D341Med (cell line): ENCODE results near the gene SH3BP1.

Source experiments
- DNase-seq: peaks from one replicate; pipeline ENCODE4 v3.0.0; 2012; ENCODE audit warnings: low spot score

Gene SH3BP1

DNA sequence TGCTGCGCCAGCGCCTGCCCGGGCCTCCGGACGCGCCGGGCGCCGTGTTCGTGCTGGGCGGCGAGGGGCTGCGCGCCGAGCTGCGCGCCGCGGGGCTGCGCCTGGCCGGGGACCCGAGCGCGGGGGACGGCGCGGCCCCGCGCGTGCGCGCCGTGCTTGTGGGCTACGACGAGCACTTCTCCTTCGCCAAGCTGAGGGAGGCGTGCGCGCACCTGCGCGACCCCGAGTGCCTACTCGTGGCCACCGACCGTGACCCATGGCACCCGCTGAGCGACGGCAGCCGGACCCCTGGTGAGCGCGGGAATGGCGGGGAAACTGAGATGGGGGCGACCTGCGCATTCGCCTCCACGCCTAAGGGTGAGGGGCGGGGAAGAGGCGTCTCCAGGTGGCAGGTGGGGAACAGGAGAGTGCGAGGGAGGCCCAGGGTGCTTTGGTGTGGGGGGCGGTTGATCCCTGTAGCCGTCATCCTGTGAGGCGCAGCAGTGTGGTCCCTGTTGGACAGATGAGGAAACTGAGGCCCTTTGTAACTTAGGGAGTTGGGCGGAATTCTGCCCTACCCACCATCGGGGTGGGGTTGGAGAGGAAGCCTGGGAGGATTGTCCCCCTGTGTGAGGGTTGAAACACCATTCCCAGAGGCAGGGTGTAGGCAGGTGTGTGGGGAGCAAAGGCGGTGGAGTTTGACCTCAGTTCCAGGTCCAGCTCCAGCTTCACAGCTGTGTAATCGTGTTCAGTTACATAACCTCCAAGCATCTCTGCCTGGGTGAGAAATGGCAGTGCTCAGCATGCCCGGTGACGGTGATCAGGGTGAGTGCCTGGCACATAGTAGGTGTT lies 19.8 kb downstream of the SH3BP1 start:
- DNase-seq, result peak; percentile 72

DNA sequence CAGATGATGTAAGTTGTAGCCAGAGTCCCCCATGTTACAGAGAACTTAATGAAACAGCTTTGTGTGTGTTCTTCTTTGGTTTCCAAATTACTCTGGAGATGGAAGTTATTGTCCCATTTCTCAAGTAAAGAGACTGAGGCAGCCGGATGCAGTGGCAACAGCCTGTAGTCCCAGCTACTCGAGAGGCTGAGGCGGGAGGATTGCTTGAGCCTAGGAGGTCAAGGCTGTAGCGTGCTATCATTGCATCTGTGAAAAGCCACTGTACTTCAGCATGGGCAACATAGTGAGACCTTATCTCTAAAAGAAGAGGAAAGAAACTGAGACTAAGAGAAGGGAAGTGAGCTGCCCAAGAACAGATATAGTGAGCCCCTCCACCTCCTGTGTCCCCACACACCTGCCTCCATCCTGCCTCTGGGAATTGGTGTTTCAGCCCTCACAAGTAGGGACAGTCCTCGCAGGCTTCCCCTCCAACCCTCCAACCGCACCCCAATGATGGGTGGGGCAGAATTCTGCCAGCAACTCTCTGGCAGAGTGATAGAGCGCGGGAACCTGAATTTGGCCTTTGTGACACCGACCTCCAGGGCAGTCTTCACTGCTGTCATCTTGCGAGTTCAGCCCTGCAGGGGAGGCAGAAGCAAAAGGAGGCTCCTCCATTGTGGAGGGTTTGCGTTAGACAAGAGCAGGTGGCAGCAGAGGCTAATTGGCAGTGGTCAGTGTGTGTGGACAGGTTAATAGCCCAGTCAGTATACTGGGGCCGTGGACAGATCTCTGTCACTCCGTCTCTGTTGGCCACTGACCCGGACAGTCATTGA lies 20.6 kb downstream of the SH3BP1 start:
- DNase-seq, result no peak

DNA sequence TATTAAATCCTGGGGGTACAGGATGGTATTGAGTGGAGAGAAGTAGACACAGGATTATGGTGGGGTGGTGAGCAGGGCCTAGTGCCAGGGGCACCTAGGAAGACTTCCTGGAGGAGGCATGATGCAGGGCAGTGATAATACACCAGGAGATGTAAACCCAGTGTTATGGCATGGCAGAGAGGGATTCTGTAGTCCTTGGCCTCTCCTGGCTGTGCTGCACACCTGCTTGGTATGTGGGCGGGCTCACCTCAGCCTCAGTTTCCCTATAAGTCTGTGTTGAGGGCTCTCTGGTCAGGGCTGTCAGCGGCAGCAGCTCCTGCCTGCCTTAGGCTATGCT lies 21.2 kb downstream of the SH3BP1 start:
- no peak for DNase-seq

DNA sequence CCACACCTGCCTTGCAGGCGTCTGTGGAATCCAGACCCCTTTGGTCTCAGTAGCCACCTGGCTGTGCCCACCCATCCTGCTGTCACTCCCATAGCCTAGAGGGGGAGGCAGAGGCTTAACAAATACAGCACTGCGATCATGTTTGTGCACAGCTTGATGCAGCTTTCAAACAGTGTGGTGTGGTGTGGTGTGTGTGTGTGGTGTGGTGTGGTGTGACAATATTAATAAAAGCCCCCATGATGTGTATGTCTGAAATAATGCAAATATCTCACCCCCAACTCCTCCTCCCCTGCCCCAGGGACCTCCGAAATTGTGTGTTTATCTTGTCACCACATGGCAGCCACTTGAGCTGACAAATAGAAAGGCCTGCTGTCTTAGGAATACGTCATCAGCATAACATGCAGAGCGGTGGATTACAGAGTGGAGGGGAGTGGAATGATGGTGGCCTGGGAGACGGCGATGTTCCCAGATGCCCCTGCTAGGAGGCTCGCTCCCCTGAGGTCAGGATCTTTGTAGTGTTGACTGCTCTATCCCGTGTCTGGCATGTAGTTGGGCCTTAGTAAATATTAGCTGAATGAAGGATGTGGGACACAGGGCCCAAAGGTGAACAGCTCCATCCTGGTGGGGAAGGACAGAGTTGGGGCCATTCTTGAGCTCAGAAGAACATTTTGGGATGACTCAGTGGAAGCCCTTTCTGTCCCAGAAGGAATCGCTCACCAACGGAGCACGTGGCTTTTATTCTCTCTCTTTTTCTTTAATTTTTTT lies 21.9 kb downstream of the SH3BP1 start:
- peak; percentile 81 for DNase-seq

DNA sequence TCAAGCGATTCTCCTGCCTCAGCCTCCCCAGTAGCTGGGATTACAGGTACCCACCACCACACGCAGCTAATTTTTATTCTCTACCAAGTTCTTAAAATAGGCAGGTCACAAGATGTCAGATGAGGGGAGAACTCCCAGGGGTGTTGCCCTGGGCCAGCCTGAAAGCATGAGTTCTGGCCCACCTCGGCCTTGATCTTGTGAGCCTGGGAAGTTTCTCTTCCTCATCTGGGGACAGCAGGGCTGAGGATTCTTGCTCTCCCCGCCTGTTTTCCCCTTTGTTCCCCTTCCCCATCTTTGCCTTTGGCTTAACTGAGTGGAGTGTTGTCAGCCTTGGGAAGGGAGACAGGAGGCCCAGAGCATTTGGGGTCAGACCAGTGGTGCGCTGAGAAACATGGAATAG lies 22.6 kb downstream of the SH3BP1 start:
- DNase-seq, result no peak

DNA sequence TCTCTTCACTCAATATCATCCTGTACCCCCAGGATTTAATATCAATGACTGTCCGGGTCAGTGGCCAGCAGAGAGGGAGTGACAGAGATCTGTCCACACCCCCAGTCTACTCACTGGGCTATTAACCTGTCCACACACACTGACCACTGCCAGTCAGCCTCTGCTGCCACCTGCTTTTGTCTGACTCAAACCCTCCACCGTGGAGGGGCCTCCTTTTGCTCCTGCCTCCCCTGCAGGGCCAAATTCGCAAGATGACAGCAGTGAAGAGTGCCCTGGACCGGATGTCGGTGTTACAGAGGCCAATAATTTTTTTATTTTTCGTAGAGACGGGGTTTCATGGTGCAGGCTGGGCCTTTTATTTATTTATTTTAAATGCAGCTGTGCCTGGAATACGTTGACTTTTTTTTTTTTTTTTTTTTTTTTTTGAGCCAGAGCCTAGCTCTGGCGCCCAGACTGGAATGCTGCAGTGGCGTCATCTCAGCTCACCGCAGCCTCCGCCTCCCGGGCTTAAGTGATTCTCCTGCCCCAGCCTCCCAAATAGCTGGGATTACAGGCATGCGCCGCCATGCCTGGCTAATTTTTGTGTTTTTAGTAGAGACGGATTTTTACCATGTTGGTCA lies 24.2 kb downstream of the SH3BP1 start:
- no peak for DNase-seq

DNA sequence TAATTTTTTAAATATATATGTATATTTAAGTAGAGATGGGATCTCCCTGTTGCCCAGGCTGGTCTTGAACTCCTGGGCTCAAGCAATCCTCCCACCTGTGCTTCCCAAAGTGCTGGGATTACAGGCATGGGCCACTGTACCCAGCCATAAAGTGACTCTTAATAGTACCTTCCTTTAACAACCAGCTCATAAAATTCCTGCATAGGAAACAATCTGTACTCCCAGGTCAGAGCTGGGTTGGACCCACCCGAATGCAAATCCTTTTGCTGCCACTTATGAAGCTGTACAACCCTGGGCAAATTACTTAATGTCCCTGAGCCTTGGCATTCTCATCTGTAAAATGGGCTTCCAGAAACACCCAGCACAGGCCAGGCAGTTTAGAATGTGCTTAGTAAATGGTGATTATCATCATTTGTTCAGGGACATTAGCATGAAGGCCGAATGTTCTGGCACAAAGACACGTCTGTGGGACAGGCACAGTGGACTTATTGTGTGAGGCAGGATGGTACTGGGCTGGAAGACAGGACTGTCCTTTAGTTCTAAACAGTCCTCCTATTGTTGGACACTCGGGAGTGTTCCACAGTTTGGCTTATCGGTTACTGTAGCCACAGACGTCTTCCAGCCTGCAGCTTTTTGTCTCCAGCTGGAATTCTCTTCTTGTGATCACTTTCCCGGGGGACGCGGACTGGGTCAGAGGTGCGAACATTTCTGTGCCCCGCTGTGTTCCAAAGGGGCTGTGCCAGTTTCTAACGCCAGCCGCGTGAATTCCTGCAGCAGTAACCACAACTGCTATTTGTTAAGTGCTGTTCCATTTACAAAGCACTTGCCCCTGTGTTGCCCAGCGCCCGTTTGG lies 25.0 kb downstream of the SH3BP1 start:
- DNase-seq, result no peak

DNA sequence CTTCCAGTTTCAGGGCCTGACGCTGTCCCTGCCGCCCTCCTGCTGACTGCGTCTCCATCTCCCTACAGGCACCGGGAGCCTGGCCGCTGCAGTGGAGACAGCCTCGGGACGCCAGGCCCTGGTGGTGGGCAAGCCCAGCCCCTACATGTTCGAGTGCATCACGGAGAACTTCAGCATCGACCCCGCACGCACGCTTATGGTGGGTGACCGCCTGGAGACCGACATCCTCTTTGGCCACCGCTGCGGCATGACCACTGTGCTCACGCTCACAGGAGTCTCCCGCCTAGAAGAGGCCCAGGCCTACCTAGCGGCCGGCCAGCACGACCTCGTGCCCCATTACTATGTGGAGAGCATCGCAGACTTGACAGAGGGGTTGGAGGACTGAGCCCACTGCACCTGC lies 26.0 kb downstream of the SH3BP1 start:
- no peak for DNase-seq

DNA sequence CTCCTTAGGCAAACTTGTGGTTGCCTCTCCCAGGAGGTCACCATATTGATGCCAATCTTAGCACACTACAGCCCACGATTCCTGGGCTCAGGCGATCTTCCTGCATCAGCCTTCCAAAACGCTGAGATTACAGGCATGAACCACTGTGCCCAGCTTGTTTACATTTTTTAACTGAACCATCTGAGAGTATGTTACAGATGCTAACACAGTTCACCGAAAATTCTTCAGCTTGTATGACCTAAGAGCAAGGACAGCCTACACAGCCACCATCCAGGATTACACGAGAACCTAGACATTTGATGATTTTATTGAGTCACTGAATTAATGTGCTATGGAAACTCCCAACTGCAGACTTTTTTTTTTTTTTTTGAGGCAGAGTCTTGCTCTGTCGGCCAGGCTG lies 30.1 kb downstream of the SH3BP1 start:
- no peak for DNase-seq

DNA sequence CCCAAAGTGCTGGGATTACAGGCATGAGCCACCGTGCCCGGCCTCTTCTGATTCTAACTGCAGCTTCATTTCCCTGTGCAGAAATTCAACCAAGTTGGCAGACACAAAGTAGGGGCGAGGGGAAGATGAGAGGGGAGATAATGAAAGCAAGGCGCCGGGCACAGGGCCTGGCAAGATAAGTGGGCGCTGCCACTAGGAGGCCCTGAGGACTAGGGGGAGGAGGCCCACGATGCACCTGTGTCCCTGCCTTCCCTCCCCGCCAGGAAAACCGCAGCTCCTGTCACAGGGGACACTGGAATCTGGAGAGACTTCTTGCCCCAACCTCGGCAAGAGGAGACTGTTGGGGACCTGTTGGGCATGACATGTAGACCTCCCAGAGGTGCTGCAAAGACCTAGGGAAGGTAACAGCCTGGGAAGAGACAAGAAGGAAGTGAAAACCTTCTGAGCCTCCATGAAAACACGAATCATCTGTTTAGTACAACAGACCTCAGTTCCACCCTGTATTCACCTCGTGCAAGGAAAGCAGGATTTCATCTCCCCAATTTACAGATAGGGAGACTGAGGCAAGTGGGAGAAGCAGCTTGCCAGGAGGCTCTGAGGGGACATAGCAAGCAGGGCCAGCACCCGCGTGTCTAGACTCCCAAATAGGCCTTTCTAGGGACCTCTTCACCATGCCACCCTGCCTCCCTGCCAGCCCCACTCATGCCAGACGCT lies 32.9 kb downstream of the SH3BP1 start:
- DNase-seq, result no peak

DNA sequence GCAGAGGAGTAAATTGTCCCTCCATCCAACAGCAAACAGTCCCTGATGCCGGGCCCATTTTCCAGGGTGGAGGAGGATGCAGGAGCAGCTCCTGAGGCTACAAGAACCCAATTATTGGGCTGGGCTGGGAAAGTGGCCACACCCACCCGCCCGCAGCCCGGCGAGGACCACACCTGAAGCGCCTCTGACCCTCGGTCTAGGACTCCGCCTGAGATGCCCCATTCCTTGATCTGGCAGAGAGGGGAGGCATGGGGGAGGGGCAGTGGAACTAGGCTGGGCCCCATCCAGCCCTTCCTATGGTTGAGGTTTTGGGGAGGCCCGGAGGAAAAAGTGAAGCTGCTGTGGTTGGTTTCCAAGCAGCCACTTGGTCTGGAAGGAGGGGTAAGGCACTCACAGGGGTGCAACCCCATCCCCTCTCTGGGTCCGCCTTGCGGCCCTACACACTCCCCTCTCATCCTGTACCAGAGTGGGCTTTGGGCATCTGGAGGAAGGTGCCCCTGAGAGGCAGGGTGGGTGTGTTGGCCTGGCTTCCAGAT lies 33.5 kb downstream of the SH3BP1 start:
- no peak for DNase-seq

DNA sequence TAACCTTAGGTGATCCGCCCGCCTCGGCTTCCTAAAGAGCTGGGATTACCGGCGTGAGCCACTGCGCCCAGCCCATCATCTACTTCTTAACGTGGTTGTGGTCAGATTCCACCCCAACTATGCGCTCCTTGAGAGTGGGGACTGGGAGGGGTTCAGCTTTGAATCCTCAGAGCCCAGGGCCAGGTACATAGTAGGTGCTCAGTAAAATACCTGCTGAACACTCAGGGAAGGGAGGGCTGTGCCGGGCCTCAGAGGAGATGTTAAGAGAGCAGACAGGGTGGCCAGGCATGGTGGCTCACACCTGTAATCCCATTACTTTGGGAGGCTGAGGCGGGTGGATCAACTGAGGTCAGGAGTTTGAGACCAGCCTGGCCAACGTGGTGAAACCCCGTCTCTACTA lies 34.8 kb downstream of the SH3BP1 start:
- no peak for DNase-seq

DNA sequence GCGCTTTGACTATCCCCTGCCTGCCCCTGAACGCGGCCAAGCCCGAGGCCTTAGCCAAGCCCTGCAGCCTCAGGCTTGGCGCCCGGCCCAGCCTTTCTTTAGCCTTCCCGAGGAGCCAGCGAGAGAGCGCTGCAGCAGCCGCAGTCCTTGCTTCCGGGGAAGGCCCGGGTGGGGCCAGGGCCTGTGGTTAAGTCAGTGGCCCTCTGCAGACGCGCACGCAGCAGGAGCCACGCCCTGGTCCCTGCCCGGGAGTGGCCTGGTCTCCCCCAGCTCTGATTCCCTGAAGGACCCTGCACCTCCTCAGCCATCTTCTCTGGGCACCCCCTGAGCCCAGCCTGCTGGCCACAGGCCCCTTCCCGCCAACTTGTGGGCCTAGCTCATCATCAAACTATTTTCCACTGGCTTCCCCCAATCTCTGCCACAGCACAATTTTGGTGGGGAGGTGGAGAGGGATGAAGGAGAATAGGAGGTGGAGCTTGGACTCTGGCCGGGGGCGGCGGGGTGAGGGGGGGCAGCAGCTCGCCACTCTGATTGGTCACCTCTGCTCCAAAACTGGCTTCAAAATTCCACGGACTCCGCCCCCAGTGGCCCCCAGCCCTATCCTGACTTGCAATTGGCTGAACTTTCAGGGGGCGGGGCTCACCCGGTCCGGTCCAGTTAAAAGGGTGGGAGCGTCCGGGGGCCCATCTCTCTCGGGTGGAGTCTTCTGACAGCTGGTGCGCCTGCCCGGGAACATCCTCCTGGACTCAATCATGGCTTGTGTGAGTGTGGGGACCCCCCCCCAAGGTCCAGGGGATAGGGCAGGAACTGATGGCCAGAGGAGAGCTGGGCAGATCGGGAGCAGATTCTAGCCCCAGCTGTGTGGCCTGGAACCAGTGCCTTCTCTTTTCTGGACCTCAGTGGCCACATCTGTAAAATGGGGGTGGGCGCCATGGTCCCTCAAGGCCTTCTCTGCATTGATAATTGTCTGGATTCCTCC lies 35.8 kb downstream of the SH3BP1 start, which contains the start of gene LGALS1:
Gene LGALS1, plus strand, starts transcription at position 686 of the 979 bp plus-strand sequence. Its CDS starts 67 bp downstream, at position 753.
- DNase-seq, result peak; percentile 73

DNA sequence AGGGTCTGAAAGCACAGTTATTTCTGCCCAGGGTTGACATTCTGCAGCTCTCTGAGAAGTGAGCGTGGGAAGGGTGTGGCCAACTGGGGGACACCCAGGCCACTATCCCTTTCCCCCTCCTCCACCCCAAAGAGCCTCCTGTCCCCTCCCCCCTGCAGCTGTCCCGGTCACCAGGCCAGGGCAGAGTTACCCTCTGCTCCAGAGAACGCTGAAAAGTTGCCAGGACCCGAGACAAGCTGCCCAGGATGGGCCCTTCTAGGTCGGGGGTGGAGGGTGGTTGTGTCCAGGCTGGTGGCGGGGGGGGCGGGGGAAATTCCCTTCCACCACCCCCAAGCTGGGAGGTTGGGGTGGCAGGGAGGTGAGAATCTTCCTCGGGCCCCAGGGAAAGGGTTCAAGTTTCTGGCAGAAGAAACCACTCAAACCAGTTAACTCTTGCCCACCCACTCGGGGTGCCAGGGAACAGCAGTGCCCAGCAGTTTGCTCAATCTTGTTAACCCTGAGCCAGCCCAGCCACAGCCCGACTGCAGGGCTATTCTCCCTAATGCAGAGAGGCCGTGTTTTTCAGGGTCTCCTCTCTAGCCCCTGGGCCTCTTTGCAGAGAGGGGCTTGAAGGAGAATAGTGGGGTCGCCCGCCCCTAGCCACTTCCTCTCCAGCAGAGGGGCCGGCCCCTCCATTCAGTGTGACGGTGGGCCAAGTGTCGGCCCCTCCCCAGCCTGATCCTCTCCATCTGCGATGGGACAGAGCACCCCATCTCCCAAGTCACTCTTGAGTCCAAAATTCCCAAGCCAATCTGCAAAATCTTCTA lies 36.7 kb downstream of the SH3BP1 start:
- DNase-seq, result no peak

DNA sequence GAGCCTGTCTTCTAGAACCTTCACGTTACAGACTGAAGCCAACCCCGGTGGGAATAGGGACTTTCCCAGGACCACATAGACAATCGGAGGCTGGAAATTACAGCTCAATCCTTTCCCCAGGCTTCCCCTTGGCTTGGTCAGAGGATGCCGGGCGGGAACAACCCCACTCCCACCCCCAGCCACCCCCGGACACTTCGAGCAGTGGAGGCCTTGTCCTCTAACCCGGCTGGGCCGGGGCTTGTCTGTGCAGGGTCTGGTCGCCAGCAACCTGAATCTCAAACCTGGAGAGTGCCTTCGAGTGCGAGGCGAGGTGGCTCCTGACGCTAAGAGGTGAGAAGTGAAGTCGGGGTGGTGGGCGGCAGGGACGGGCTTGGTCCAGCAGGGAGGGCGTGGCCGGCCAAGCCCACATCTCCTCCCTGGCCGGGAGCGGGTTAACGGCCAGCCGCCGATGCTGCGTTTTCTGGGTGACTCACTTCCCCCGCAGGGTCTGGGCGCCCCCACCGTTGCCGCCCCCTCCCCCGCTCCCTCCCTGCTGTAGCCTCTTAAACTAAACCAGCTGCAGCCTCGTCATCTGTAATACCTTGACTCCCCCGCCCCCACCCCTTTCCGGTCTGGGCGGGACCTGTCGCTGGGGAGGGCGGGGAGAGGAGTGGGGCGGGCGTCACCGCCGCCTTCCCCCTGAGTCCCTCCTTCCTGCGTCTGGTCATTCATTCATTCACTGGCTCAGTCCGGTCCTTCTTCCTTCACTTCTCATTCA lies 37.4 kb downstream of the SH3BP1 start:
- DNase-seq, result no peak

DNA sequence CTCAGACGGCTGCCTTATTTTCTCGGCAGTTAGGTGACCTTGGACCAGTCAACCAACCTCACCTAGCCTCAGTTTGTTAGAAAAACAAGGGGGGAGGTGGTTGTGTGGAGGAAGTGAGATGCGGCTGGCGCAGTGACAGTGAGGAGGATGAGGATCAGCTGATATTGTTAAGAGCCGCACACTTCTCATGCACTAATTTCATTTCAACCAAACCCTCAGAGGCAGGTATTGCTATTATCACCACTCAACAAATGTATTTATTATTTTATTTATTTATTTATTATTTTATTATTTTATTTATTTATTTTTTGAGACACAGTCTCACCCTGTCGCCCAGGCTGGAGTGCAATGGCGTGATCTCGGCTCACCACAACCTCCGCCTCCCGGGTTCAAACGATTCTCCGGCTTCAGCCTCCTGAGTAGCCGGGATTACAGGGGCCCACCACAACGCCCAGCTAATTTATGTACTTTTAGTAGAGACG lies 38.1 kb downstream of the SH3BP1 start:
- no peak for DNase-seq

DNA sequence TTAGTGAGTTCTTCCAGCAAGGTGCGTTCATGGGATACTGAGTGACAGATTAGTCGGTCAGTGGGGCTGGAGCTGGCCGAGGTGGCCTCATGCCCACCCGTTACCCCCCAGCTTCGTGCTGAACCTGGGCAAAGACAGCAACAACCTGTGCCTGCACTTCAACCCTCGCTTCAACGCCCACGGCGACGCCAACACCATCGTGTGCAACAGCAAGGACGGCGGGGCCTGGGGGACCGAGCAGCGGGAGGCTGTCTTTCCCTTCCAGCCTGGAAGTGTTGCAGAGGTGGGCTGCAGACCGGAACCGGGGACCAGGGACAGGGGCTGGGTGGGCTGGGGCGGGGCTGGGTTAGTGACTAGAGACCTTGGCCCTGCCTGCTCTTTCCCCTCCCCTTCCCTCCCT lies 38.9 kb downstream of the SH3BP1 start:
- no peak for DNase-seq
